ENCODE measurements around the gene TTYH1. TPM values are rescaled to one million over a fixed set of nuclear protein-coding genes. Genes with fewer than 3 reads are reported as not detected.

The TTYH1 gene
- total and polyA plus RNA-seq, 2 of the 8 experiments (the other 6 are each of a cell fraction or from before 2014, with no cell fraction given) = 26.7 to 46.5 TPM

- FAIRE-seq = no peak
Measured at GRCh38 chr19:54388802-54389139, 26.5 kb upstream of the TTYH1 start.

More at GRCh38 chr19:54388802-54389139, 26.5 kb upstream of the TTYH1 start:
- H3K23me2 ChIP-seq (ENCODE audit: low read depth, low read length) = no peaks in the 10 kb centered on the region
- ChIA-PET POLR2A (ENCODE audit: partially characterized antibody) (interaction anchor here (0.8 kb wide), 2 partner anchors 17 to 31 kb away, joined by 3 read pairs; no protein-coding TSS in a partner anchor), CTCF (ENCODE audit: partially characterized antibody) (interaction anchor here (0.7 to 7.1 kb wide), 15 partner anchors 10 to 216 kb away, joined by 3 to 109 read pairs (median 4); partner anchors contain the start of genes TMC4 and TTYH1)
- H3K14ac ChIP-seq (ENCODE audit: insufficient read length) = peak overlapping the region; percentile 10
- no peak overlapping the region for H3K56ac ChIP-seq (replicated peaks; ENCODE audit: insufficient read length, low read depth, low read length)
- no peak for TF ChIP-seq SIX5 (IDR thresholded peaks at IDR 0.05; ENCODE audit: low read depth, low read length)
- TF ChIP-seq BACH1 (IDR thresholded peaks at IDR 0.05; ENCODE audit: low read length) = no peak
- no peak for TF ChIP-seq SP2 (IDR thresholded peaks at IDR 0.05; ENCODE audit: low read length)
- TF ChIP-seq MAX (IDR thresholded peaks at IDR 0.05) = no peak
- TF ChIP-seq RBBP5 (IDR thresholded peaks at IDR 0.05; ENCODE audit: borderline replicate concordance, low read depth, low read length) = no peak
- no peak for TF ChIP-seq HDAC6 (IDR thresholded peaks at IDR 0.05; ENCODE audit: low read depth, low read length)
- no peak for TF ChIP-seq SIN3A (conservative IDR thresholded peaks at IDR 0.05 in 1 of 2, IDR thresholded peaks at IDR 0.05 in 1 of 2; ENCODE audit: low read depth in 1 of 2, low read length in 2 of 2)
- TF ChIP-seq CHD2 (IDR thresholded peaks at IDR 0.05; ENCODE audit: low read length) = no peak
- no peak for TF ChIP-seq POLR2A (IDR thresholded peaks at IDR 0.05; ENCODE audit: control extremely low read depth in 1 of 2, low read depth in 2 of 2, low read length in 2 of 2)
- TF ChIP-seq BRCA1 (IDR thresholded peaks at IDR 0.05; ENCODE audit: low read depth, low read length) = no peak
- TF ChIP-seq EGR1 (IDR thresholded peaks at IDR 0.05; ENCODE audit: borderline replicate concordance, low read depth, low read length) = no peak
- no peak for TF ChIP-seq YY1 (IDR thresholded peaks at IDR 0.05; ENCODE audit: low read depth, low read length)
- TF ChIP-seq ASH2L (IDR thresholded peaks at IDR 0.05; ENCODE audit: low read length) = no peak
- H2BK20ac ChIP-seq (ENCODE audit: low read length) = no peak overlapping the region
- peak overlapping the region; percentile 36 for H4K8ac ChIP-seq (ENCODE audit: extremely low read depth, insufficient read depth, low read length)
- no peak overlapping the region for H2BK5ac ChIP-seq (ENCODE audit: low read depth, low read length)
- H3K4me1 ChIP-seq (replicated peaks in 1 of 4; ENCODE audit: control insufficient read depth in 3 of 4, insufficient read depth in 4 of 4, low read length in 3 of 4) = peaks cover 0 to 9% (median 6%) of the 10 kb centered on the region in 4 experiments; a peak in 6 of 7 replicates
- H3K27me3 ChIP-seq (replicated peaks in 1 of 4; ENCODE audit: control insufficient read depth in 3 of 4, extremely low read depth in 1 of 4, insufficient read depth in 3 of 4, low read length in 3 of 4) = peaks cover 0 to 2% (median 0%) of the 10 kb centered on the region in 4 experiments; a peak in 2 of 7 replicates
- no peaks in the 10 kb centered on the region for H3K36me3 ChIP-seq (ENCODE audit: control insufficient read depth in 2 of 4, insufficient read depth in 4 of 4, low read length in 3 of 4)
- H2AK5ac ChIP-seq (ENCODE audit: low read depth, low read length) = peak overlapping the region; percentile 82; the same call in 1 of the 2 replicates
- peak overlapping the region; percentile 46; the same call in 1 of the 2 replicates for H2BK15ac ChIP-seq (ENCODE audit: low read length)
- no peak for DNase-seq (ENCODE audit: low read depth in 1 of 2, low spot score in 2 of 2)
- no peaks in the 10 kb centered on the region for H3K79me1 ChIP-seq (ENCODE audit: low read depth, low read length)
- H3K79me2 ChIP-seq (ENCODE audit: control insufficient read depth in 1 of 2, insufficient read depth in 2 of 2, low read length in 2 of 2) = no peaks in the 10 kb centered on the region
- H3K9ac ChIP-seq (replicated peaks in 1 of 4; ENCODE audit: extremely low read depth in 1 of 4, low read depth in 3 of 4, low read length in 3 of 4) = no peak overlapping the region
- H3K18ac ChIP-seq (ENCODE audit: extremely low read depth, low read length) = no peak overlapping the region
- no peak overlapping the region; the same call in 1 of the 2 replicates for H2AFZ ChIP-seq (ENCODE audit: low read length)
- 0 out of 4 replicates have a peak overlapping the region, but pooled peaks of 1 of the 2 experiments have one; percentile 1 for H3K4me2 ChIP-seq (ENCODE audit: insufficient read depth in 1 of 2, low read depth in 2 of 2, low read length in 2 of 2)
- no peaks in the 10 kb centered on the region for H4K20me1 ChIP-seq (replicated peaks in 1 of 2; ENCODE audit: control insufficient read depth in 1 of 2, insufficient read depth in 2 of 2, low read length in 2 of 2)
- H3K4me3 ChIP-seq (ENCODE audit: extremely low read depth in 1 of 4, insufficient read depth in 2 of 4, low read depth in 3 of 4, low read length in 4 of 4) = no peak overlapping the region
- H2BK12ac ChIP-seq (ENCODE audit: low read depth, low read length) = no peak overlapping the region
- no peak overlapping the region for H3K23ac ChIP-seq (ENCODE audit: insufficient read length)
- H4K5ac ChIP-seq (ENCODE audit: insufficient read length, low read depth, low read length) = no peak overlapping the region
- no peaks in the 10 kb centered on the region for H3K9me3 ChIP-seq (ENCODE audit: insufficient read depth in 2 of 2, low read depth in 1 of 2, low read length in 1 of 2)
- 88% methylated on average over 9 of the region's 9 CpGs; no CpG with 5 or more reads in 1 of the 2 experiments for WGBS, 2 experiments (ENCODE audit: extremely low coverage in 1 of 2, insufficient coverage in 1 of 2, insufficient read length in 1 of 2, insufficient replicate concordance in 2 of 2, low coverage in 1 of 2, low lambda C conversion rate in 2 of 2, missing lambda C conversion rate in 1 of 2)
- no peak overlapping the region for H4K91ac ChIP-seq (replicated peaks; ENCODE audit: insufficient read length, low read length)
- H3K4ac ChIP-seq (replicated peaks; ENCODE audit: insufficient read length, low read depth, low read length) = peak overlapping the region; percentile 11
- H3K27ac ChIP-seq (ENCODE audit: low read depth, low read length) = no peak overlapping the region
- peak overlapping the region; percentile 14 for H2BK120ac ChIP-seq (replicated peaks; ENCODE audit: low read depth, low read length)

All from H1 (cell line).